OCI-LY3 (cell line): ENCODE measurements around the gene PLXNB1.

Experiments
- H2AFZ ChIP-seq: fragments of 200-600, 300-600 bp; shearing (Covaris generic); 2 replicates; pipeline ENCODE4 v1.6.0; 2014; ENCODE audit warnings: antibody characterized with exemption, low read depth, low read length
- H3K27ac ChIP-seq: fragments of 200-600, 300-600 bp; sonication (generic); 2 replicates; pipeline ENCODE4 v1.5.1; 2014; ENCODE audit warnings: mild to moderate bottlenecking, low read length, moderate library complexity, mixed read lengths
- H3K27me3 ChIP-seq: fragments of 200-600, 300-600 bp; sonication (generic); 2 replicates; pipeline ENCODE4 v1.6.1; 2014; ENCODE audit warnings: low read depth, low read length, mixed read lengths
- H3K36me3 ChIP-seq: fragments of 200-600, 300-600 bp; sonication (generic); replicated peaks from 2 replicates; pipeline ENCODE3; 2014; ENCODE audit warnings: low read depth, low read length, mixed read lengths
- H3K4me1 ChIP-seq: fragments of 300-600, 200-600 bp; sonication (generic); 2 replicates; pipeline ENCODE4 v1.6.1; 2014; ENCODE audit warnings: low read length, mixed read lengths
- H3K4me2 ChIP-seq: fragments of 200-600, 300-600 bp; sonication (generic); 2 replicates; pipeline ENCODE4 v1.6.1; 2014; ENCODE audit warnings: low read length, mixed read lengths
- H3K4me3 ChIP-seq: fragments of 300-600, 200-600 bp; sonication (generic); 2 replicates; pipeline ENCODE4 v1.5.1; 2014; ENCODE audit warnings: antibody characterized with exemption, mild to moderate bottlenecking, low read length, moderate library complexity
- H3K79me2 ChIP-seq: fragments of 300-600, 200-600 bp; shearing (Covaris generic); 2 replicates; pipeline ENCODE4 v1.6.1; 2014; ENCODE audit warnings: mild to moderate bottlenecking, low read length, mixed read lengths
- H3K9ac ChIP-seq: fragments of 300-600, 200-600 bp; shearing (Covaris generic); 2 replicates; pipeline ENCODE4 v1.6.0; 2014; ENCODE audit warnings: mild to moderate bottlenecking, low read length, moderate library complexity
- H3K9me3 ChIP-seq: fragments of 200-600, 300-600 bp; shearing (Covaris generic); 2 replicates; pipeline ENCODE4 v1.6.1; 2014; ENCODE audit warnings: low read length, mixed read lengths; ENCODE audit not compliant: insufficient read depth
- H4K20me1 ChIP-seq: fragments of 200-600, 300-600 bp; sonication (generic); 2 replicates; pipeline ENCODE4 v1.6.1; 2016; ENCODE audit warnings: low read length, mixed read lengths; ENCODE audit not compliant: insufficient read depth
- EZH2phosphoT487 ChIP-seq: fragments of 200-600 bp; shearing (Covaris generic); IDR thresholded peaks from 2 replicates; pipeline ENCODE4 v1.6.1; 2018; ENCODE audit warnings: antibody characterized with exemption, mixed run types, low read depth
- TF ChIP-seq, protein P1 (sequence below): fragments of 200-600, 300-600 bp; sonication (generic); IDR thresholded peaks from 2 replicates; pipeline ENCODE4 v1.5.1; 2014; ENCODE audit warnings: antibody characterized with exemption, low read length, low read depth

The PLXNB1 gene

DNA sequence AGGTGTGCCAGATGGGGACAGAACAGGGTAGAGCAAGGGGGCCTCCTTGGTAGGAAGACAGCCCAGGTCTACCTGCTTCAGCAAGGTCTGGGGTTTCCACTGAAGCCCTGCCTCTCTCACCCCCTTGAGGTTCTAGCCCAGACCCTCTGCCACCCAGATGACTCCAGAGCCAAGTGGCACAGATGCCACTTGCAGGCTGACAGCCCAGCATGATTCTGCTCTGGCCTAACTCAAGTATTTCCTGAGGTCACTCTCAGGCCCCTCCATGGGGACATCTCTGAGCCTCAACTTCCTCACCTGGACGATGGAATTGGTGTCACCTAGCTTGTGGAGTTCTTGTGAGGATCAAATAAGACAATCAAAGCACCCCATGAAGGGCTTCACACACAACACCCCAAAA is 23.9 kb downstream of the PLXNB1 start:
- Histone ChIP-seq H3K79me2 (no peaks in the 10 kb centered on the region), H3K9ac (no peak overlapping the region), H3K4me1 (no peaks in the 10 kb centered on the region), H3K36me3 (peaks cover 4% of the 10 kb centered on the region), H3K9me3 (no peaks in the 10 kb centered on the region), H3K27ac (no peak overlapping the region), H3K4me2 (no peak overlapping the region), H2AFZ (no peak overlapping the region), H3K27me3 (no peaks in the 10 kb centered on the region), H3K4me3 (no peak overlapping the region), H4K20me1 (no peaks in the 10 kb centered on the region)
- no peak for TF ChIP-seq EZH2phosphoT487
- TF ChIP-seq, protein P1, sequence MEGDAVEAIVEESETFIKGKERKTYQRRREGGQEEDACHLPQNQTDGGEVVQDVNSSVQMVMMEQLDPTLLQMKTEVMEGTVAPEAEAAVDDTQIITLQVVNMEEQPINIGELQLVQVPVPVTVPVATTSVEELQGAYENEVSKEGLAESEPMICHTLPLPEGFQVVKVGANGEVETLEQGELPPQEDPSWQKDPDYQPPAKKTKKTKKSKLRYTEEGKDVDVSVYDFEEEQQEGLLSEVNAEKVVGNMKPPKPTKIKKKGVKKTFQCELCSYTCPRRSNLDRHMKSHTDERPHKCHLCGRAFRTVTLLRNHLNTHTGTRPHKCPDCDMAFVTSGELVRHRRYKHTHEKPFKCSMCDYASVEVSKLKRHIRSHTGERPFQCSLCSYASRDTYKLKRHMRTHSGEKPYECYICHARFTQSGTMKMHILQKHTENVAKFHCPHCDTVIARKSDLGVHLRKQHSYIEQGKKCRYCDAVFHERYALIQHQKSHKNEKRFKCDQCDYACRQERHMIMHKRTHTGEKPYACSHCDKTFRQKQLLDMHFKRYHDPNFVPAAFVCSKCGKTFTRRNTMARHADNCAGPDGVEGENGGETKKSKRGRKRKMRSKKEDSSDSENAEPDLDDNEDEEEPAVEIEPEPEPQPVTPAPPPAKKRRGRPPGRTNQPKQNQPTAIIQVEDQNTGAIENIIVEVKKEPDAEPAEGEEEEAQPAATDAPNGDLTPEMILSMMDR, result no peak

DNA sequence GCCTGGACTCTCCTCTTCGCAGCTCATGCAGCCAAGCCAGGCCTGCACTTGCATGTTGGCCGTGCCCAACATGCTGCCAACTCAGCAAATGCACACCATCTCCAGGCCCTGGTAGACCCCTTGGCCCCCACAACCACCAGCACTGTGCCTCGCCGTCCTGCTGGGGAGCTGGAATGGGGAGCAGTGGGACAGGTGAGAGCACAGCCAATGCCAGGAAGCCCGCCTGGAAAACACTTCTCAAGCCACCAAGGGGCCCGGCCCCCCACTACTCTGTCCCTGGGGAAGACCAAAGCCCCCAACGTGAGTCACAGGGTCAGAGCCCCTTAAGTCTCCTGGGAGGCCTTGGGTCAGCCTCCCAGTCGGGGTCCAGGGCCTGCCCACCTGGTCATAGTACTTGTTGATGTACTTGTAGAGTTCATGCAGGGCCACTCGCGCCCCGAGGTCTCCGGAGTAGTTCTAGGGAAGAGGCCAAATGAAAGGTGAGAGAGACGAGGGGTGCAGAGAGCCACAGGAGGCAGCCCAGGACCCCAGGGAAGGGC is 24.5 kb downstream of the PLXNB1 start:
- no peaks in the 10 kb centered on the region for H3K4me1 ChIP-seq
- H3K27ac ChIP-seq, result no peak overlapping the region
- H3K36me3 ChIP-seq, result peaks cover 4% of the 10 kb centered on the region
- H2AFZ ChIP-seq, result no peak overlapping the region
- no peak overlapping the region for H3K4me3 ChIP-seq
- TF ChIP-seq EZH2phosphoT487, result no peak
- TF ChIP-seq, protein P1, result no peak
- no peaks in the 10 kb centered on the region for H3K27me3 ChIP-seq
- no peaks in the 10 kb centered on the region for H4K20me1 ChIP-seq
- H3K79me2 ChIP-seq, result no peaks in the 10 kb centered on the region
- no peak overlapping the region for H3K9ac ChIP-seq
- no peaks in the 10 kb centered on the region for H3K9me3 ChIP-seq
- H3K4me2 ChIP-seq, result no peak overlapping the region

DNA sequence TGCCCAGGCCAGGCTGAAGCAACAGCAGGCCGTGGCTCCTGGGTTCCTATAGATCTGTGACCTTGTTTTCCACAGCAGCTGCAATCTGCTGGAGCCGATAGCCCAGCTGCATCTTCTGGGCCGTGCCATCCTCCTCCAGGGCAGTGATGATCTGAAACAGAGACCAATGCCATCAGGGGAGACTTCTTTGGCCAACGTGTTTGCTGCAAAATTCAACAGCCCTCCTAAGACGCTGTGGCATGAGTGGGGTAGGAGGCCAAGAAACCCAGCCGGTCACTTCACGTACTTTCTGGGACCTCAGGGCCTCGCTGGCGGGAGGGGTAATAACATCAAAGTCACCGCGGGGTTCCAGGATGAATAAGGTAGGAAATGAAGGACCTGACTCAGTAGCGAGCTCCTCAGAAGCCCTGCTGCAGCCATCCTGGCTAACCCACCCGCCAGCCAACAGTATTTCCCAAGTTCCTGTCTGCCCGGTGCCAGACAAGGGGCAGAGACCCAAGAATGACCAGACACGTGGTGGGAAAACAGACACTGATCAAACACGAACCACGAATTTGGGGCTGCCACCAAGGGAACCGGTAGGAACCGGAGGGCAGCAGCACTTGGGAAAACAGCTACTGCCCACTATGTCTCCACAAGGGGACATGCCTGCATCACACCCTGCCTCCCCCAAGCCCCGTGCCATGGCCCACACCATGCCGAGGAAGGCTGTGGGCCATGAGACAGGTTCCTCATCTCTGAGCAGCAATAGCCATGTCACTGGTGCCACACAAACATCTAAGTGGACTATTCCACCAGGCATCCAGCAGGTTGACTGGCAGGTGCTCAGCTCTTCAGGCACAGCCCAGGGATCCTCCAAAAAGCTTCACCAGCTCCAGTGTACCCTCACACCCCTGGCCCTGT is 25.2 kb downstream of the PLXNB1 start:
- Histone ChIP-seq H3K27ac (no peak overlapping the region), H3K9me3 (no peaks in the 10 kb centered on the region), H3K4me1 (no peaks in the 10 kb centered on the region), H2AFZ (no peak overlapping the region), H3K4me3 (no peak overlapping the region), H3K4me2 (no peak overlapping the region), H3K36me3 (peaks cover 4% of the 10 kb centered on the region), H3K79me2 (no peaks in the 10 kb centered on the region), H3K27me3 (no peaks in the 10 kb centered on the region), H4K20me1 (no peaks in the 10 kb centered on the region), H3K9ac (no peak overlapping the region)
- no peak for TF ChIP-seq EZH2phosphoT487
- TF ChIP-seq, protein P1, result no peak

DNA sequence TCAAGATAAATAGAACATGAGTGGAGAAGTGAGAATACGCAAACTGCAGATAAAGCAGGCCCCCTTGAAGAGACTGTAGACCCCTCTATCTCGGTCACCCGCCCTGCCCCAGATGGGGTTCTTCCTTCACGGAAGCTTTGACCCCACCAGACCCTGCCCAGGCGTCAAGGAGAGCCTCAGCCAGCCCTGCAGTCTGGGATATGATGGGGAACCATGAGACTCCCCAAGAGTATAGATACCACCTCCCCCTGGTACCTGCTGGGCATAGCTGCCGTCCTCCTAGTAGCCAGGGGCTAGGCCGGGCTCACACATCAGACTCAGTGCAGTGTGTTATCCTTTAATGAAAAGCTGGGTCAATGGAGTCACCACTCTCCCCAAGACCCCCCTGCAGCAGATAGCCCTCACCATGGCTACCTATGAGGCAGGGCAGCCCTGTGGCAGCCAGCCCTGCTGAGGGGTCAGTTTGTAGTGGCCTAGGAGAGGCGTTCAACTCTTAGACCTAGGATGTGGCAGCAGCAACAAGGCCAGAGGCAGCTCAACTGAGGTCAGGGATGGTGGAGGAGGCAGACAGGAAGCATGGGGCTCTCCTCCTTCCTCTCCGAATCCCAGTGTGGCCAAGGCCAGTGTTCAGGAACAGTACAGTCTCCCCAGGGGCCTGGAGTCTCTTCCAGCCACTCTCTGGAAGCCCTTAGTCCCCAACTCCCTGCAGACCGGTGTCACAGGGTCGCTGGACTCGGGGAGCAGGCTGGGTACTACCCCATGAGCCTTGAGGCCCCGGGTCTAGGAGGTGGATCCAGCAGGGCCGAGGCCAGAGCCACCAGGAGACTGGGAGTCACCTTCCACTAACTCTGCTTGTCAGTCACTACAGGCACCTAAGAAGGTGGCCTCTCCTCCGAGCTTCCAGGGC is 26.1 kb downstream of the PLXNB1 start:
- no peak overlapping the region for H3K4me3 ChIP-seq
- H3K27me3 ChIP-seq, result no peaks in the 10 kb centered on the region
- no peak for TF ChIP-seq EZH2phosphoT487
- TF ChIP-seq, protein P1, result no peak
- H4K20me1 ChIP-seq, result no peaks in the 10 kb centered on the region
- H3K4me2 ChIP-seq, result no peak overlapping the region
- H2AFZ ChIP-seq, result no peak overlapping the region
- H3K4me1 ChIP-seq, result no peaks in the 10 kb centered on the region
- H3K36me3 ChIP-seq, result no peaks in the 10 kb centered on the region
- H3K9me3 ChIP-seq, result no peaks in the 10 kb centered on the region
- H3K27ac ChIP-seq, result no peak overlapping the region
- no peaks in the 10 kb centered on the region for H3K79me2 ChIP-seq
- no peak overlapping the region for H3K9ac ChIP-seq
